Natural killer cell (primary cell): ENCODE results near the gene HINFP. TPM values are rescaled to one million over a fixed set of nuclear protein-coding genes. Genes with fewer than 3 reads are reported as not detected.

Experiments used
- ATAC-seq, 3 donors: fragments of 150-1000 bp in 2 of 3; fragments of 200-7000 bp in 1 of 3; cut with Tn5 transposase; 1 replicate in 1 of 3; 2 replicates in 2 of 3; pipeline ENCODE4 v1.10.0; 2021; ENCODE audit warnings: mild to moderate bottlenecking in 2 of 3, moderate library complexity in 2 of 3
- DNase-seq, 2 donors: peaks; one replicate each; pipeline versions ENCODE4 v3.0.0 to v3.0.0-alpha.2; 2013 to 2021; ENCODE audit warnings: mixed read lengths in 1 of 2
- H3K27ac ChIP-seq: one replicate; pipeline ENCODE4 v1.5.1; 2013; ENCODE audit warnings: mild to moderate bottlenecking, low read length
- H3K27me3 ChIP-seq: one replicate; pipeline ENCODE4 v1.6.1; 2013; ENCODE audit warnings: low read length; ENCODE audit not compliant: control insufficient read depth, insufficient read depth
- H3K36me3 ChIP-seq: one replicate; pipeline ENCODE4 v1.6.1; 2013; ENCODE audit warnings: low read length; ENCODE audit not compliant: control insufficient read depth, insufficient read depth
- H3K4me1 ChIP-seq: one replicate; pipeline ENCODE4 v1.6.1; 2013; ENCODE audit warnings: low read length; ENCODE audit not compliant: control insufficient read depth, insufficient read depth
- H3K4me3 ChIP-seq: one replicate; pipeline ENCODE4 v1.5.1; 2013; ENCODE audit warnings: low read length
- H3K9me3 ChIP-seq: one replicate; pipeline ENCODE4 v1.6.1; 2013; ENCODE audit warnings: low read length; ENCODE audit not compliant: control insufficient read depth, insufficient read depth
- H3K27ac Mint-ChIP-seq, 2 donors: one replicate each; pipeline ENCODE4 v1.8.0; 2022; ENCODE audit warnings: mild to moderate bottlenecking in 2 of 2, mixed read lengths in 2 of 2, moderate library complexity in 1 of 2
- H3K27me3 Mint-ChIP-seq, 2 donors: one replicate each; pipeline ENCODE4 v1.8.0; 2022; ENCODE audit warnings: low read depth in 2 of 2, mixed read lengths in 2 of 2
- H3K36me3 Mint-ChIP-seq: one replicate; pipeline ENCODE4 v1.8.0; 2022; ENCODE audit warnings: mixed read lengths
- H3K4me1 Mint-ChIP-seq, 2 donors: one replicate each; pipeline ENCODE4 v1.8.0; 2022; ENCODE audit warnings: mixed read lengths in 2 of 2
- H3K4me3 Mint-ChIP-seq: one replicate; pipeline ENCODE4 v1.8.0; 2022; ENCODE audit warnings: mild to moderate bottlenecking, moderate library complexity, mixed read lengths
- H3K9me3 Mint-ChIP-seq, 2 donors: one replicate each; pipeline ENCODE4 v1.8.0; 2022; ENCODE audit warnings: mixed read lengths in 2 of 2
- WGBS: methylation state at CpG from one replicate; pipeline ENCODE4 v1.1.7; 2013; ENCODE audit warnings: missing lambda C conversion rate; ENCODE audit not compliant: insufficient coverage; 5-methylcytosine and 5-hydroxymethylcytosine counted together
- intact Hi-C: fragments of 100-400 bp; cut with micrococcal nuclease; formaldehyde crosslinking; loops from one replicate; pipeline ENCODE4 v1.14.2; 2022
- total RNA-seq, 4 donors: library from RNA; stranded (reverse); fragments of 120-200 nt in 1 of 4; gene quantifications; one replicate each; pipeline versions ENCODE4 v1.2.3 to v1.2.4, GENCODE V29; 2013 to 2022
- TF ChIP-seq, protein P1 (sequence below): fragments of 200-600 bp; IDR thresholded peaks from one replicate; pipeline ENCODE4 v1.8.0; 2022; ENCODE audit warnings: antibody characterized with exemption

HINFP gene
- total RNA-seq, 3 donors from 2014 or later (not counting 1 experiment from before 2014, with no cell fraction given): 30.2 to 38.2 (median 31.5) TPM

GRCh38 chr11:119111361-119111925, 9.9 kb upstream of the HINFP start:
- Mint-ChIP-seq H3K27me3 (no peaks in the 10 kb centered on the region), H3K9me3 (no peaks in the 10 kb centered on the region), H3K4me1 (peaks cover 31 to 36% of the 10 kb centered on the region in 2 donors), H3K27ac (no peak overlapping the region), H3K36me3 (peaks cover 6% of the 10 kb centered on the region), H3K4me3 (no peak overlapping the region)
- TF ChIP-seq, protein P1, sequence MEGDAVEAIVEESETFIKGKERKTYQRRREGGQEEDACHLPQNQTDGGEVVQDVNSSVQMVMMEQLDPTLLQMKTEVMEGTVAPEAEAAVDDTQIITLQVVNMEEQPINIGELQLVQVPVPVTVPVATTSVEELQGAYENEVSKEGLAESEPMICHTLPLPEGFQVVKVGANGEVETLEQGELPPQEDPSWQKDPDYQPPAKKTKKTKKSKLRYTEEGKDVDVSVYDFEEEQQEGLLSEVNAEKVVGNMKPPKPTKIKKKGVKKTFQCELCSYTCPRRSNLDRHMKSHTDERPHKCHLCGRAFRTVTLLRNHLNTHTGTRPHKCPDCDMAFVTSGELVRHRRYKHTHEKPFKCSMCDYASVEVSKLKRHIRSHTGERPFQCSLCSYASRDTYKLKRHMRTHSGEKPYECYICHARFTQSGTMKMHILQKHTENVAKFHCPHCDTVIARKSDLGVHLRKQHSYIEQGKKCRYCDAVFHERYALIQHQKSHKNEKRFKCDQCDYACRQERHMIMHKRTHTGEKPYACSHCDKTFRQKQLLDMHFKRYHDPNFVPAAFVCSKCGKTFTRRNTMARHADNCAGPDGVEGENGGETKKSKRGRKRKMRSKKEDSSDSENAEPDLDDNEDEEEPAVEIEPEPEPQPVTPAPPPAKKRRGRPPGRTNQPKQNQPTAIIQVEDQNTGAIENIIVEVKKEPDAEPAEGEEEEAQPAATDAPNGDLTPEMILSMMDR: no peak
- Histone ChIP-seq H3K4me3 (no peak overlapping the region), H3K27ac (no peak overlapping the region), H3K4me1 (peaks cover 34% of the 10 kb centered on the region), H3K9me3 (no peaks in the 10 kb centered on the region), H3K36me3 (peaks cover 42% of the 10 kb centered on the region), H3K27me3 (no peaks in the 10 kb centered on the region)
- intact Hi-C loops: no loop called here
- ATAC-seq (no peak), DNase-seq (no peak)
- 97% methylated on average over 11 of the region's 11 CpGs for WGBS

DNA sequence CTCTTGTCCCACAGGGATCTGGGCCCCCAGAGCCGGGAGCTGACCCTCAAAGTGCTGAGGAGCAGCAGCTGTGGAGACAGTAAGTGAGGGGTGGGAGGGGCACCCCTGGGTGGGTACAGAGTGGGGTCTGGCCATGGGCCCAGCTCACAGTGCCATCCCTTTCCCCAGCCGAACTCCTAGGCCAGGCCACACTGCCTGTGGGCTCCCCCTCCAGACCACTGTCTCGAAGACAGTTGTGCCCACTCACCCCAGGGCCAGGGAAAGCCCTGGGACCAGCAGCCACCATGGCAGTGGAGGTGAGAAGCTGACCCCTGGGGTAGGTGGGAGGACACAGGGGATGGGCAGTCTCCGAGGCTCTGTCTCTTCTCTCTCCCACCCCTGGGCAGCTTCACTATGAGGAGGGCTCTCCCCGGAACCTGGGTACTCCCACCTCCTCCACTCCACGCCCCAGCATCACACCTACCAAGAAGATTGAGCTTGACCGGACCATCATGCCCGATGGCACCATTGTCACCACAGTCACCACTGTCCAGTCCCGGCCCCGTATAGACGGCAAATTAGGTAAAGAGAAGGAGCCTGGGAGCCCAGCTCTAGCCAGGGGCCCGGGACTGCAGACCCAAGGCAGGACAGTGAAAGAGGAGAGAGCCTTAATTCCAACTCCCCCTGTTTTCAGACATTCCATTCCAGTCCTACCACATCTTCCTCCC, 8.9 kb upstream of the HINFP start:
- H3K27ac ChIP-seq: no peak overlapping the region
- DNase-seq: no peak
- H3K27me3 Mint-ChIP-seq: no peaks in the 10 kb centered on the region
- intact Hi-C loops: no loop called here
- H3K4me3 Mint-ChIP-seq: no peak overlapping the region
- ATAC-seq: no peak
- peaks cover 49% of the 10 kb centered on the region for H3K36me3 ChIP-seq
- no peaks in the 10 kb centered on the region for H3K9me3 Mint-ChIP-seq
- no peak overlapping the region for H3K27ac Mint-ChIP-seq
- TF ChIP-seq, protein P1: no peak
- peaks cover 28% of the 10 kb centered on the region for H3K4me1 ChIP-seq
- 98% methylated on average over 11 of the region's 12 CpGs for WGBS
- H3K4me1 Mint-ChIP-seq: peaks cover 26 to 30% of the 10 kb centered on the region in 2 donors
- peaks cover 6% of the 10 kb centered on the region for H3K36me3 Mint-ChIP-seq
- H3K9me3 ChIP-seq: no peaks in the 10 kb centered on the region
- H3K27me3 ChIP-seq: no peaks in the 10 kb centered on the region
- H3K4me3 ChIP-seq: no peak overlapping the region

GRCh38 chr11:119113716-119114115, 7.7 kb upstream of the HINFP start:
- Histone ChIP-seq H3K4me3 (no peak overlapping the region), H3K36me3 (peaks cover 49% of the 10 kb centered on the region), H3K4me1 (peaks cover 19% of the 10 kb centered on the region), H3K27ac (no peak overlapping the region), H3K9me3 (no peaks in the 10 kb centered on the region), H3K27me3 (no peaks in the 10 kb centered on the region)
- no peaks in the 10 kb centered on the region for H3K27me3 Mint-ChIP-seq
- H3K4me3 Mint-ChIP-seq: no peak overlapping the region
- intact Hi-C loops: no loop called here
- DNase-seq: no peak
- no peak overlapping the region for H3K27ac Mint-ChIP-seq
- ATAC-seq: no peak
- 99% methylated on average over 9 of the region's 9 CpGs for WGBS
- TF ChIP-seq, protein P1: no peak
- H3K36me3 Mint-ChIP-seq: peaks cover 6% of the 10 kb centered on the region
- H3K4me1 Mint-ChIP-seq: peaks cover 20 to 23% of the 10 kb centered on the region in 2 donors
- no peaks in the 10 kb centered on the region for H3K9me3 Mint-ChIP-seq
